ENCODE results near the gene ZNF330.

Gene ZNF330

DNA sequence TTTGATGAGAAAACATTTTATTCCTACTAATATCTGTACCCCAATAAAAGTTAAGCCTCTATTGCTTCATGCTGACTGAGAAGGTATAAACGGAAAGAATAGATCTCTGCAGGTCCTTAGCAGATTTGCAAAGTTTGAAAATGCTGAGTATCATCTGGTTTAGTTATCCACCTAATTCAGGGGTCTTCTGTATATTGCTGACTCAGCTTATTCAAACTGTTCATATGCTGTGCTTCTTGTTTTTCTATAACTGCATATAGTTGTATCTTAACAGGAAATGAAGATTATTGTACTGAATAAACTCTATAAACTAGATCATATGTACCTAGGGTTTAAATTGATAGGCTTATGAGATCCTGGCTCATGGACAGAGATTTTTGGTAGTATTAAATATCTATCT, 23.7 kb downstream of the ZNF330 start:
- Histone ChIP-seq H3F3A (ENCODE audit: control insufficient read depth, insufficient read depth) (no peaks in the 10 kb centered on the region), H3K27ac (ENCODE audit: low read depth, low read length) (no peak overlapping the region), H3K4me1 (ENCODE audit: control insufficient read depth, low read length) (no peaks in the 10 kb centered on the region), H3K4me3 (ENCODE audit: low read length) (no peak overlapping the region), H3K9me3 (ENCODE audit: control insufficient read depth, insufficient read depth, low read length) (no peaks in the 10 kb centered on the region), H3K27me3 (ENCODE audit: control insufficient read depth, low read length) (no peaks in the 10 kb centered on the region), H3K36me3 (ENCODE audit: control insufficient read depth, low read length) (no peaks in the 10 kb centered on the region), H3K4me2 (ENCODE audit: low read length) (no peak overlapping the region), H3K79me2 (ENCODE audit: control insufficient read depth, low read length) (no peaks in the 10 kb centered on the region), H4K20me1 (ENCODE audit: control insufficient read depth, insufficient read depth, low read depth, low read length) (no peaks in the 10 kb centered on the region), H3K9me2 (replicated peaks; ENCODE audit: control insufficient read depth, low read length) (no peaks in the 10 kb centered on the region)
- TF ChIP-seq, protein P1, sequence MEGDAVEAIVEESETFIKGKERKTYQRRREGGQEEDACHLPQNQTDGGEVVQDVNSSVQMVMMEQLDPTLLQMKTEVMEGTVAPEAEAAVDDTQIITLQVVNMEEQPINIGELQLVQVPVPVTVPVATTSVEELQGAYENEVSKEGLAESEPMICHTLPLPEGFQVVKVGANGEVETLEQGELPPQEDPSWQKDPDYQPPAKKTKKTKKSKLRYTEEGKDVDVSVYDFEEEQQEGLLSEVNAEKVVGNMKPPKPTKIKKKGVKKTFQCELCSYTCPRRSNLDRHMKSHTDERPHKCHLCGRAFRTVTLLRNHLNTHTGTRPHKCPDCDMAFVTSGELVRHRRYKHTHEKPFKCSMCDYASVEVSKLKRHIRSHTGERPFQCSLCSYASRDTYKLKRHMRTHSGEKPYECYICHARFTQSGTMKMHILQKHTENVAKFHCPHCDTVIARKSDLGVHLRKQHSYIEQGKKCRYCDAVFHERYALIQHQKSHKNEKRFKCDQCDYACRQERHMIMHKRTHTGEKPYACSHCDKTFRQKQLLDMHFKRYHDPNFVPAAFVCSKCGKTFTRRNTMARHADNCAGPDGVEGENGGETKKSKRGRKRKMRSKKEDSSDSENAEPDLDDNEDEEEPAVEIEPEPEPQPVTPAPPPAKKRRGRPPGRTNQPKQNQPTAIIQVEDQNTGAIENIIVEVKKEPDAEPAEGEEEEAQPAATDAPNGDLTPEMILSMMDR (IDR thresholded peaks at IDR 0.05; ENCODE audit: low read depth, low read length, poor library complexity, severe bottlenecking) = no peak
- TF ChIP-seq EZH2phosphoT487 (IDR thresholded peaks at IDR 0.05; ENCODE audit: borderline replicate concordance, low read length) = no peak

DNA sequence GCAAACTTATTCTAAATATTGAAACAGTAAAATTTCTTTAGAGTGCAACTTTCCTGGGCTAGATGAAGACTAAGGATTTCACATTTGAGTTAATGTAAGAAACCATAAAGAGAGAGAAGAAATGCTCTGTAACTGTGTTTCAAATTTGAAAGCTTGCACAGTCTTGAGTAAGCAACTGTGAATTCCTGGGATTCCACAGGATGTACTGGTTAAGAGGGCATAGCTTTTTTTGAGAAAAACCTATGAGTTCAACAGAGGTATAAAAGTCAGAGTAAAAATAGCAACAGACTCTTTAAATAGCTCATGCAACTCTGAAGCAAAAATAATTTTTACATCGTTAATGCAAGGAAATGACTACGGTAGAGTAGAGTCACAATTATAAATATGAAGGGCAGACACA, 25.5 kb downstream of the ZNF330 start:
- Histone ChIP-seq H3K4me2 (ENCODE audit: low read length) (no peak overlapping the region), H3K36me3 (ENCODE audit: control insufficient read depth, low read length) (no peaks in the 10 kb centered on the region), H3K4me3 (ENCODE audit: low read length) (no peak overlapping the region), H3K27me3 (ENCODE audit: control insufficient read depth, low read length) (no peaks in the 10 kb centered on the region), H3K9me2 (replicated peaks; ENCODE audit: control insufficient read depth, low read length) (no peaks in the 10 kb centered on the region), H4K20me1 (ENCODE audit: control insufficient read depth, insufficient read depth, low read depth, low read length) (no peaks in the 10 kb centered on the region), H3K4me1 (ENCODE audit: control insufficient read depth, low read length) (no peaks in the 10 kb centered on the region), H3K79me2 (ENCODE audit: control insufficient read depth, low read length) (no peaks in the 10 kb centered on the region), H3K9me3 (ENCODE audit: control insufficient read depth, insufficient read depth, low read length) (no peaks in the 10 kb centered on the region), H3F3A (ENCODE audit: control insufficient read depth, insufficient read depth) (no peaks in the 10 kb centered on the region), H3K27ac (ENCODE audit: low read depth, low read length) (no peak overlapping the region)
- TF ChIP-seq, protein P1 (IDR thresholded peaks at IDR 0.05; ENCODE audit: low read depth, low read length, poor library complexity, severe bottlenecking) = no peak
- TF ChIP-seq EZH2phosphoT487 (IDR thresholded peaks at IDR 0.05; ENCODE audit: borderline replicate concordance, low read length) = no peak

DNA sequence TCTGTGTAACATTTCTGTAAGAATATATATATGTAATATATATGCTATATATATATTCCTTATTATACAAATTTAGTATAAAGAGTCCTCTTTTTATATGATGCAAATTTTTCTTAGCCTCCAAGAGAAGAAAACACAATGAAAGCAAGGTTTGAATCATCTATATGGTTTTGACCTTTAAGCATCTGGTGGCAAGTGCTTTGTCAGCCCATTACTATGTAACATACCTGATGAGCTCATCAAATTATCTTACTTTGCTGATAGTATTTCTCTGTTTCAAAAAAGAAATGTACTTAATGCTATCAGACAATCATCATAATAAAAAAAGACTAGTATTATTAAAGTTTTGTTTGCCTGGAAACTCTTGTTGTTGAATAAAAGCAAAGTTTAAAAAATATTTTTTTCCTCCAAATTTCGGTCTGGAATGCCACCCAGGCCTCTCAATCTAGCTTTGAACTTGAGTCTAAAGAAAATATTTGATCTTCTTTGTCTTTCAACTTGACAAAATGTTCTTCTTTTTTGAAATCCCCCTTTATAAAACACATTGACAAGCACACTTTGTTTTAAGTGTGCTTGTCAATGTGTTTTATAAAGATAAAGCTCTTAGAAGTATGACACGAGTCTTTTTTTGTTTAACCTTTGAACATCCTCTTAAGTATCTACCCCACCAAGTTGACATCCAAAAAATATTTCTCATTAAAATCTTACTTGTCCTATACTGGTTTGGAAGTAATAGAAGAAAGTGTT, 26.2 kb downstream of the ZNF330 start:
- Histone ChIP-seq H3K36me3 (ENCODE audit: control insufficient read depth, low read length) (no peaks in the 10 kb centered on the region), H3K27me3 (ENCODE audit: control insufficient read depth, low read length) (no peaks in the 10 kb centered on the region), H3K79me2 (ENCODE audit: control insufficient read depth, low read length) (no peaks in the 10 kb centered on the region), H4K20me1 (ENCODE audit: control insufficient read depth, insufficient read depth, low read depth, low read length) (no peaks in the 10 kb centered on the region), H3K9me2 (replicated peaks; ENCODE audit: control insufficient read depth, low read length) (no peaks in the 10 kb centered on the region), H3K4me2 (ENCODE audit: low read length) (no peak overlapping the region), H3K27ac (ENCODE audit: low read depth, low read length) (no peak overlapping the region), H3K4me3 (ENCODE audit: low read length) (no peak overlapping the region), H3K9me3 (ENCODE audit: control insufficient read depth, insufficient read depth, low read length) (no peaks in the 10 kb centered on the region), H3F3A (ENCODE audit: control insufficient read depth, insufficient read depth) (no peaks in the 10 kb centered on the region), H3K4me1 (ENCODE audit: control insufficient read depth, low read length) (no peaks in the 10 kb centered on the region)
- no peak for TF ChIP-seq EZH2phosphoT487 (IDR thresholded peaks at IDR 0.05; ENCODE audit: borderline replicate concordance, low read length)
- TF ChIP-seq, protein P1 (IDR thresholded peaks at IDR 0.05; ENCODE audit: low read depth, low read length, poor library complexity, severe bottlenecking) = no peak

All from DOHH2 (cell line).